ENCODE results near the gene MEN1.

MEN1 gene

GRCh38 chr11:64844330-64845128 is 34.2 kb upstream of the MEN1 start, which contains the start of gene CDC42BPG:
CDC42BPG (minus strand) TSS chr11:64844653; CDS start chr11:64844569, 84 bp downstream.
- peaks cover 48% of the 10 kb centered on the region for H3K4me1 ChIP-seq (ENCODE audit: insufficient read depth, low read length, severe bottlenecking)
- H3K36me3 ChIP-seq (ENCODE audit: insufficient read depth, low read length) = peaks cover 6% of the 10 kb centered on the region; the same call in 1 of the 2 replicates
- no peaks in the 10 kb centered on the region for H3K9me2 ChIP-seq (ENCODE audit: low read depth, low read length)
- peaks cover 3% of the 10 kb centered on the region; the same call in 1 of the 2 replicates for H3F3A ChIP-seq (ENCODE audit: insufficient read depth, low read length)
- peak within 1 kb of the TSS; percentile 71 for H3K9ac ChIP-seq (ENCODE audit: low read length)
- H3K27ac ChIP-seq (ENCODE audit: low read depth, low read length, poor library complexity, severe bottlenecking) = peak within 1 kb of the TSS; percentile 64
- peak within 1 kb of the TSS; percentile 80 for H3K4me2 ChIP-seq (ENCODE audit: low read length)
- H3K4me3 ChIP-seq (ENCODE audit: low read depth, low read length, poor library complexity, severe bottlenecking) = peak within 1 kb of the TSS; percentile 77
- H3K27me3 ChIP-seq (ENCODE audit: insufficient read depth, low read length) = no peaks in the 10 kb centered on the region
- H2AFZ ChIP-seq (ENCODE audit: low read length) = no peak within 1 kb of the TSS
- H3K9me3 ChIP-seq (ENCODE audit: low read length) = no peaks in the 10 kb centered on the region
- no peaks in the 10 kb centered on the region for H3K79me2 ChIP-seq (ENCODE audit: insufficient read depth, low read length)
- no peaks in the 10 kb centered on the region for H4K20me1 ChIP-seq (ENCODE audit: insufficient read depth, low read length)
- TF ChIP-seq EZH2 (IDR thresholded peaks at IDR 0.05; ENCODE audit: borderline replicate concordance, low read length) = no peak
- peak; percentile 62 for TF ChIP-seq CTCF (IDR thresholded peaks at IDR 0.05; ENCODE audit: low read length)

- TF ChIP-seq CTCF (IDR thresholded peaks at IDR 0.05; ENCODE audit: low read length) (no peak), EZH2 (IDR thresholded peaks at IDR 0.05; ENCODE audit: borderline replicate concordance, low read length) (no peak)
- Histone ChIP-seq H3K79me2 (ENCODE audit: insufficient read depth, low read length) (no peaks in the 10 kb centered on the region), H2AFZ (ENCODE audit: low read length) (no peak overlapping the region), H3K9me2 (ENCODE audit: low read depth, low read length) (no peaks in the 10 kb centered on the region), H3K27me3 (ENCODE audit: insufficient read depth, low read length) (no peaks in the 10 kb centered on the region), H3K4me1 (ENCODE audit: insufficient read depth, low read length, severe bottlenecking) (peaks cover 40% of the 10 kb centered on the region), H3K9me3 (ENCODE audit: low read length) (no peaks in the 10 kb centered on the region), H3K36me3 (ENCODE audit: insufficient read depth, low read length) (peaks cover 13% of the 10 kb centered on the region; the same call in 1 of the 2 replicates), H3K9ac (ENCODE audit: low read length) (peak overlapping the region; percentile 71), H4K20me1 (ENCODE audit: insufficient read depth, low read length) (no peaks in the 10 kb centered on the region), H3K4me3 (ENCODE audit: low read depth, low read length, poor library complexity, severe bottlenecking) (peak overlapping the region; percentile 77), H3K27ac (ENCODE audit: low read depth, low read length, poor library complexity, severe bottlenecking) (peak overlapping the region; percentile 14), H3F3A (ENCODE audit: insufficient read depth, low read length) (peaks cover 3% of the 10 kb centered on the region; the same call in 1 of the 2 replicates), H3K4me2 (ENCODE audit: low read length) (peak overlapping the region; percentile 80)
These were observed 33.5 kb upstream of the MEN1 start for GRCh38 chr11:64843686-64844329.

GRCh38 chr11:64842851-64843685 is 32.7 kb upstream of the MEN1 start:
- Histone ChIP-seq H3K36me3 (ENCODE audit: insufficient read depth, low read length) (peaks cover 20% of the 10 kb centered on the region; the same call in 1 of the 2 replicates), H4K20me1 (ENCODE audit: insufficient read depth, low read length) (no peaks in the 10 kb centered on the region), H3K4me3 (ENCODE audit: low read depth, low read length, poor library complexity, severe bottlenecking) (peak overlapping the region; percentile 77), H3F3A (ENCODE audit: insufficient read depth, low read length) (no peaks in the 10 kb centered on the region), H2AFZ (ENCODE audit: low read length) (no peak overlapping the region), H3K9ac (ENCODE audit: low read length) (peak overlapping the region; percentile 71), H3K79me2 (ENCODE audit: insufficient read depth, low read length) (no peaks in the 10 kb centered on the region), H3K9me2 (ENCODE audit: low read depth, low read length) (no peaks in the 10 kb centered on the region), H3K27me3 (ENCODE audit: insufficient read depth, low read length) (no peaks in the 10 kb centered on the region), H3K27ac (ENCODE audit: low read depth, low read length, poor library complexity, severe bottlenecking) (no peak overlapping the region), H3K4me2 (ENCODE audit: low read length) (peak overlapping the region; percentile 80), H3K9me3 (ENCODE audit: low read length) (no peaks in the 10 kb centered on the region), H3K4me1 (ENCODE audit: insufficient read depth, low read length, severe bottlenecking) (peaks cover 33% of the 10 kb centered on the region)
- TF ChIP-seq CTCF (IDR thresholded peaks at IDR 0.05; ENCODE audit: low read length) = no peak
- TF ChIP-seq EZH2 (IDR thresholded peaks at IDR 0.05; ENCODE audit: borderline replicate concordance, low read length) = no peak

All from OCI-LY1 (cell line).